Femur (tissue), 1 donor: ENCODE measurements around the gene PTPRT.

Experiments
- DNase-seq: peaks from one replicate; pipeline ENCODE4 v3.0.0-alpha.2; 2017

PTPRT gene

DNA sequence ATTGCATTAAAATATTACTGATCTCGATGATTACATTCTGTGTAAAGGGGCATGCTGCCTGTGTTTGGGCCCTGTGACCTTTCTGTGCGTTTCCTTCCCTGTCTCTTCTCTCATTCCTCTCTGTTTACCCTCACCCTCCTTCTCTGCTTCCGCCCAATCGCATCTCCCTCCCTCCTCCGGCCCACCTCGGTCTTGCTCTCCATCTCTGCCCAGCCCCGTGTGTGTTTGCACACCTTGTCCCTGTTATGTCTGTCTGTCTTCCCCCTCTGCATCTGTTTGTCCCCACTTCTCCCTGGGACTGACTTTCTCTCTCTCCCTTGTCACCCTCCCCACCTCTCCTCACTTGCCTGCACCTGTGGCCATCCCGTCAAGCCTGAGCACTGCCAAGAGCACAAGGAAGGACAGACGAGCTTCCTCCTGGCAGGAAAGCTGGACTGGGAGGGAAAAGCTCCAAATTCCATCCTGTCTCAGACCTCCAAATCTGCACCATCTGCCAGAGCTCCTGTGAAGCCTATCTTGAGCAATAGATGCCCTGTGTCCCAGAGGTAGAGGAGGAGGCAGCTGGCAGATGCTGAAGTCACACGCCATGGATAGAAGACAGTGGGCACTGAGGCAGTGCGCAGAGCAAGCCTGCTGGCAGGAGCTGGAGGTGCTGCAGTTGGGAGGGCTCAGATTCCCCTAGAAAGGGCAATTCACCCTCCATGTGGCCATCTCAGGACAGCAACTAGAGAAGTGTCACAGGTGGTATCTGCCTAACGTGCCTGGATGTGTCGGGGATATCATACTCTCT, 172.3 kb downstream of the PTPRT start:
- DNase-seq = no peak

DNA sequence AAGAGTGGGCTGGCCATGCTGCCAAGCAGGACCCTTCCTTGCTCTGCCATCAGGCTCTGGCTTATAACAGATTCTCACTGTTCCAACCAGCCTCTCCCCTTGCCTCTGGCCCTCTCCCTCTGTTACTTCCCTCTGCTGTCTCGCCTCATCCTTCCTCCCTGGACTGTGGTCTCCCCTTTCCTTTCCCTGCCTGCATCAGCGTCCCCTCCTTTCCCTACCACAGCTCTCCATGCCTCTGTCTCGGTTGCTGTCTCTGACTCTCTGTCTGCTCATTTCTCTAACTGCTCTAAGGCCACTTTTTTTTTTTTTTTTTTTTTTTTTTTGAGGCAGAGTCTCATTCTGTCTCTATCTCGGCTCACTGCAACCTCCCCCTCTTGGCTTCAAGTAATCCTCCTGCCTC, 173.4 kb downstream of the PTPRT start:
- no peak for DNase-seq

DNA sequence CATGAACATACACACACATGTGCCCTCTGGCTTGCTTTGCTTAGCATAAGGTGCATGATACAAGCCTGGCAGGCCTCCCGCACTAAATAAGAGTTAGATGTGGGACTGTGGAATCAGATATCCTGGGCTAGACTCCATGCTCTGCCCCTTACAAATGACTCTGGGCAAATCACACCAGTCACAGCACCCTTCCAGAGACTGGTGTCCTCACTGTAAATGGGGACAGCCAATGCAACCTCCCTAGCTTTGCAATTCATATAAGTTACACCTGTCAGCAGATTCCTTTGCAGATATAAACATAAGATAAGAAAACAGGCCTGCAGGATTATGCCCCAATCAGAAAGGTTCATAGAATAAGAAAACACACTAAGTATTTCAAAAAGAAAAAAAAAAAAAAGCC, 174.1 kb downstream of the PTPRT start:
- no peak for DNase-seq

DNA sequence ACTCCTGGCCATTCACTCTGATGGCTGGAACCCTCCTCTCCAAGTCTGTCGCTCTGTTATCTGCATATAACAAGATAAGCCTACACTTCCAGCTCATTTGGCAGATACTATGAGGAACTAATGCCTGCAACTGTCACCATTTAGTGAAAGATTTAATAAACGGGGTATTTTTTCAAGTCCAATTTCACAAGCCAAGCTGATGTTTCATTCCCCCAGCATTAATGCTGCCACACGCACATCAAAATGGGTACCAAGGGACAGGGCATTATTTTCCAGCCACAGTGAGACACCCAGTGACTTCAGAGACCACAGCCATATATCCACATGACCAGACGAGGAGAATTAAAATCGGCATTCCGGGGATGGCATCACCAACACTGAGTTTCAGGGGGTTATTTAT, 175.5 kb downstream of the PTPRT start:
- no peak for DNase-seq

DNA sequence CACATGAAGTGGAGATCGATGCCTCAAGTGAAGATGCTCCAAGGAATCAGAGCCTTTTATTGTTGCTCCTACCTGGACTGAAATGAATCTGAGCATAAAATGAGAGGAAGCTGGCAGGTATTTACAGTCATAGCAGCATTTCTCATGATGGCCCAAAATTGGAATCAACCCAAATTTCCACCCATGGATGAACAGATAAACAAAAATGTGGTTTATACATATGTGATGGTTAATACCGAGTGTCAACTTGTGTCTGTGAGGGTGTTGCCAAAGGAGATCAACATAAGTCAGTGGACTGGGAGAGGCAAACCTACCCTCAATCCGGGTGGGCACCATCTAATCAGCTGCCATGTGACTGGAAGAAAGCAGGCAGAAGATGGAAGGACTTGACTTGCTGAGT, 178.2 kb downstream of the PTPRT start:
- no peak for DNase-seq

DNA sequence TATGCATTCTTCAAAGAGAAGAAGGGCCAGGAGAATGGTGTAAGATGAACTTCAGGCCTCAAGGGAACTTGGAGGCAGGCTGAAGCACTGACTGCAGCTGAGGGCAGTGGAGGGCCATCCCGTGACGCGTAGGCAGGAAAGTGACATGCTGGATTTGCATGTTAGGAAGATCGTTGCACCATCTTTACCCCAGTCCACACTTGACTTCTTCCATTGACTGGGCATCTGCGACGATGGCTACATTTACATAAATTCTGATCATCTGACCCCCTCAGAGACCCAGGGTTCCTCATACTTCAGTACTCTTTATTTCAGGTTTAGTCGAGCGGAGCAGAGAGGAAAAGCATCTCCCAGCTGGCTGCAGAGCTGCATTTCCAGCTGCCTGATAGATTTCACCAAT, 180.2 kb downstream of the PTPRT start:
- no peak for DNase-seq

DNA sequence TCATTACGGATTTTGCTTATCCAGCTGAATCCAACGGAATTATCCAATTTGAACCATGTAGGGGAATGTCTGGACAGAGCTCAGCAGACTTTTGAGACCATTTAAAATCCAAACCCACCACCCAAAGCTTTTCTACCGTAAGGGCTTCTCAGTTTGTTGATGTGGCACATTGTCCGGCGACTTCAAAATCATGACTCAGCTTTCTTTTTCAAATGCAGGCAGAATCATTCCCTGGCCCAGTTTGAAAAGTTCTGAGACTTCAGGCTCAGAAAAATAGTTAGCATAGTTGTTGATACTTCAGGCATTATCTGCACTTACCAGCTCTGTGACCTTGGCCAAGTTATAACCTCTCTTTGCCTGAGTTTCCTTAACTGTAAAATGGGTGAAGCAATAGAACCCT, 182.2 kb downstream of the PTPRT start:
- DNase-seq = no peak

DNA sequence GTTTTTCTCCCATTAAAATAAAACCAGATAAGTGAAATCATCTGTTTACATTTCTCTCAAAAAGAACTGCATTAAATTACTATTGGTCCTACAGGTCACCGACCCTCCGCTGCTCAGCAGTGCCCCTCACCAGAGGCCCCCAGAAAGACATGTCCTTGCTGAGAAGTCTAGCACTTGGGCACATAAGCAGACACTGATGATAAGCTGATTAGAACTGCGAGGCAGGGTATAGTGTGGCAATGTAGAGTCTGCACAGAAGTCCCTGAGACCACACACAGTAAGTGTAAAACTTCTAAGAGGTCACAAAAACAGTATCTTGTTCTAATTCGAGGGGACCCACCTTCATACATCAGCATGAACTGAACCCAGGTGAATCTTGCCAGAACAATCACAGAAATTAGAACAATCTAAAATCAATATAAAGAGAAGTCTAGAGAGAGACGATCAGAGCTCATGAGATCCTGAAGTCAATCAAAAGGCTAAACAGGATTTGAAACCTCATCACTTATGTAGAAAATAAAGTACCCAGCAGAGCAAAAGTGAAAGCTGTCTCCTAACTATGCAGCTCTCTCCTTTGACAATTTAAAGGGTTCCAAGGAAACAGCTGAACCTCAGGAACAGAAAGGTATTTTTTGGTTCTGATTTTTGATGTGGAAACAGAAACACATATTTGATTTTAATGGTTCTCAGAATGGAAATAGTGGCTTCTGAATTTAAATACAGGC, 182.9 kb downstream of the PTPRT start:
- no peak for DNase-seq

DNA sequence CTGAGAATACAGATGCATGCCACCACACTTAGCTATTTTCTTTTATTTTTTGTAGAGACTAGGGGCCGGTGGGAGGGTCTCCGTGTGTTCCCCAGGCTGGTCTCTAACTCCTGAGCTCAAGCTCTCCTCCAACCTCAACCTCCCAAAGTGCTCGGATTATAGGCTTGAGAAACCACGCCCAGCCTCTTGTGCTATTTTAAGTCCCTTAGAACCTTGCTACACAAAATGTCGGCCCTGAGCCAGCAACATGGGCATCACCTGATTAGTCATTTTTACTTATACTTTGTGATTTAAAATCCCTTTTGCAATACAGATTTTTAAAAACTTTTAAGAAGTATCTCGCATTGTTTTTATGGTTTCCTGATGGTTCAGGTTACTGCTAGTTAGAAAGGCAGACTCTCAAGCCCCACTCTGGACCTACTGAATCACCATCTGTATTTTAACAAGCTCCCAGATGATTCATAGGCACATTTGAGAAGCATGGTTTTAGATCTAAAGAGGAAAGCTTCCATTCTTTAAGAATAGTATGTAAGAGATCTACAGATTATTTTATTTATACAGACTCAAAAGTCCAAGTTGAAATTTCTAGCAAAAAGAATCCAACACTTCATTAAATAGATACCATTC, 186.3 kb downstream of the PTPRT start:
- no peak for DNase-seq

DNA sequence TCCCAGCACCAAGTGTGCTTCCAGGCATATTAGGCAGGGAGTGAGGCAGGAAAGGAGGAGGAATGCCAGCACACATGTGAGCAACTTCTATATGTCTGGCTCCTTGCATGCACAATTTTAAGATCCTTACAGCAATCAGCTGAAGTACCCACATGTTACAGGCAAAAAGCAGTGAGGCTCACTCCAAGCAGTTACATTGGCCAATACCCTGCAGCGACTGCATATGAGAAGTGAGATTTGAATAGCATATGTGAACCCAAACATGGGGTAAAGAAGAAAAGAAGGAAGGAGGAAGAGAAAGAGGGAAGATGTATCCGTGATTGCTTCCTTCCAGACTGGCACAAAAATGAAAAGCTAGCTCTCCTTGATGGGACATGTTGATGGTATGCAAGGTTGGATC, 193.6 kb downstream of the PTPRT start:
- no peak for DNase-seq

DNA sequence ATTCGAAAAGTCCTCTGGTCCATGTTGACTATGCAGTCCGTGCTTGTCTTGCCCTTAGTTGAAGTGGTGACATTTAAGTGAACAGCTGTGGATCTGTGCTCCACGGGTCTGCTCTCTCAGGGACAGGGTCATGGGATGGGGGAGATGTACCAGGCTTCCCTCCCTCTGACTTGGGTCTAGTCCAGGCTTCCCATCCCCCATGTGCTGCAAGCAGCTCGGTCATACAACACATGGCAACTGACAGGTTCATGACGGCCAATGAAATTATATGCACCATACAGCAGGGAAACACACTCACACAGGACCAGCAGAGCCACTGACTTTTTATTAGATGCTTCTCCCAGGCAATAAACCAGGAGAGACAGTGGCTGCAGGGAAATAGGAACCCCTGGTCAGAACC, 201.4 kb downstream of the PTPRT start:
- DNase-seq = no peak

DNA sequence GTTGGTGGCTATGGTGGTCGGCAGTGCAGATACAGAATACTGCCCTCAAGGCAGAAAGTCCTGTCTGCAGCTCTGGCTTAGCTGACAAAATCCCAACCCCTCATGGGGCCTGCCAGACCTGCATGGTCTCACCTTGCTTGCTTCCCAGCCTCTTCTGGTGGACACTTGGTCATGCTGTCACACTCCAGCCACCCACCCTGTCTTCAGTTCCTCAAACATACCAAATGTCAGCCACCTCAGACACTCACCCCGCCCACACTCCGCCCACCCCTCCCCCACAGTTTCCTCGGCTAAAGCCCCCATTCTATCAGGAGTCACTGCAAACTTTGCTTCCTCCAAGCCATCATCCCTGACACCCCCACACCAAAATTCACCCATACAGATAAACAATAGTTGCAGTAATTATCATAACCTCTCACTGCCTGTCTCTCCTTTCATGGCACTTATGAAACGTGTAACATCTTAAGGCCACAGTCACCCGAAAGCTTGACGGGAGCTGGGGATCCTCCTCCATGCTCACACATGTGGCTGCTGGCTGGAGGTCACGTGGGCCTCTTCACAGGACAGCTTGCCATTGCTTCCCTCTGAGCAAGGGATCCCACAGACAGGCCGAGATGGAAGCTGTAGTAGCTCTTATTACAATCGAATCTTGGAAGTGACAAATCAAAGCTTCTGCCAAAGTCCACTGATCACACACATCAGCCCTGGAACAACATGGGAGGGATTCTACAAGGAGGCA, 202.2 kb downstream of the PTPRT start:
- DNase-seq = no peak

DNA sequence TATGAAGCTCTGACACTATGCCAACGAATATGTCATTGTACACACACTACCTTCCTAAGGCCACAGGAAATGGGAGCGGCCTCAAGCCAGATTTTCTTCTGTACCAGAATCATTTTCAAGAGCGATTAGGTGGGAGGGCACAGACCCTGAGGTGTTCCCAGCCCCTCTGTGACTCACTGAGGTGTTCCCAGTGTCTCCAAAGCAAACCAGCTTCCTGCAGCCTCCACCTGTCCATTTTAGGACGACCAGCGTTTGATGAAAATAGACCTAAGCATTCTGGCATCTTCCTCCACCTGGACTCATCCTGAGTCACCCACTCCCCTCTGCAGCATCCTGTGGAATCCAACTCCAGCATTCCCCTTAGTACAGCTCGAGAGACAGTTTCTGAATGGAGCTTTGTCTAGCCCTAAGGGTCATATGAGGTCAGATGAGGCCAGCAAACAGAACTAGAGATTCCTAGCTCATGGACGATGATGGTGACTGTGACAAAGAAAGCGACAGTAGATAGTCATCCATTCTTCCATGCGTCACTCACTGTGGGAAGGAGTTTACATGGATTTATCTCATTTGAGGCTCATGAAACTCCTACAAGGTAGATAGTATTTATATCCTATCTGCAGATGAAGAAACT, 203.4 kb downstream of the PTPRT start:
- no peak for DNase-seq

DNA sequence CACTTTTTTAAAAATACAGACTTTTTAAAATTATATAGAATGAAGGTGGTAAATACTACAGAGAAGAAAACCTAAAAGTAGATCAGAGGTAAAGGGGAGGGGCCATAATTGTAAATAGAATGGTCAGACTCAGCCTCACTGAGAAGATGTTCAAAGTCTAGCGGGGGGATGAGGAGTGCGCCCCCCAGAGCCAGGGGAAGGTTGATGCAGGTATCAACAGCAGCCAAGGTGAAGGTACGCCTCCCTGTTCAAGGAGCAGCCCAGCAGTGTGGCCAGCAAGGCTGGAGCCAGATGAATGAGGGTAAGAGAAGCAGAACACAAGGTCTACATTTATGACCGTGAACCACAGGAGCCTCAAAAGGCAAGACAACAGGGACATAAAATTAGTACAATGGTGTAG, 204.1 kb downstream of the PTPRT start:
- no peak for DNase-seq

DNA sequence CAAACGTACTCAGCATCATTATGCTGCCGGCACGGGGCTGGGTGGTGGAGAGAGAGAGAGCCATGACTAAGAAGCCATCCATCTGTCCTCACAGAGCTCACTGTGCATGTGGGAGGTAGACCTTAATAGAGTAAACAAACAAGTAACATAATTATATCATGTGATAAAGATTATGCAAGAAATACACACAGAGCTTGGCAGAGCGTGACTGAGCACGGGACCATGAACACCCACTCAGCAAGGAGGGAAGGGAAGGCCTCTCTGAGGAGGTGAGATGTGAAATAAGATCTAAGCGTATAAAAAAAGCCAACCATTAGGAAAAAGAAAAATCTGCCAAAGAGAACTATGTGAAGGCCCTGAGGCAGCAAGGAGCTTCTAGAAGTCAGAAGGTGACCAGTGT, 207.5 kb downstream of the PTPRT start:
- DNase-seq = no peak

DNA sequence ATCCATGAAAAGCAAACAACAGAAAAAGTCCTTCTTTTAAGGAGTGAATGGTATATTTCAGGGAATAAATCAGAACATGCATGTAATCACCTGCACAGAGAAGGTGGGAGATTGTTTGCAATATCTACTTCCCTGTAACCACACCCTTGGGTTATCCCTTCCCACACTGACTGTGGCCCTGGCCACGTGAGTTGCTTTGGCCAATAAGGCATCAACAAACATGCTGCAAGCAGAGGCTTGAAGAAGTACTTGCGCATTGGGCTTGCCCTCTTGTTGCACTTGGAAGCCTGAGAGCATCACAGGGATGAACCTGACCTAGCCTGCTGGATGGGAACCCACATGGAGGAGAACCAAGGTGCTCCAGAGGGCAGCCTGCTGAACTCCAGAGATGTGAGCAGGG, 208.5 kb downstream of the PTPRT start:
- no peak for DNase-seq

DNA sequence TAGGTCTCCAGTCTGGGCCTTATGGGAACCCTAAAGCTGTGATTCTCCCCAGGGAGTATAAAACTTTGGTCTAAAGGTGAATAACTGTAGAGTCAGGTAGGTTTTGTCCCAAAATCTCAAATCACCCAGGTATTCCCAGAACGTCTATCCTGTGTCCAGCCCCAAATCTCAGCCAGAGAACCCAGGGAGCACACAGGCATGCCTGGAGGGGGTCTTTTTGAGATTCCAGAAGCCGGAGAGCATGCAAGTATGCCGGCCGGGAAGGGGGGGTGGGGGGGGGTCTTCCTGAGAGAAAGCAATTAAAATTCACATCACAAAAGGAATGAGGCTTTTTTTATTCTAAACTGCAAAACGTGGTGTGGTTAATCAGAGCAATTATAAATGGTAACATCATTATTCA, 210.0 kb downstream of the PTPRT start:
- no peak for DNase-seq

DNA sequence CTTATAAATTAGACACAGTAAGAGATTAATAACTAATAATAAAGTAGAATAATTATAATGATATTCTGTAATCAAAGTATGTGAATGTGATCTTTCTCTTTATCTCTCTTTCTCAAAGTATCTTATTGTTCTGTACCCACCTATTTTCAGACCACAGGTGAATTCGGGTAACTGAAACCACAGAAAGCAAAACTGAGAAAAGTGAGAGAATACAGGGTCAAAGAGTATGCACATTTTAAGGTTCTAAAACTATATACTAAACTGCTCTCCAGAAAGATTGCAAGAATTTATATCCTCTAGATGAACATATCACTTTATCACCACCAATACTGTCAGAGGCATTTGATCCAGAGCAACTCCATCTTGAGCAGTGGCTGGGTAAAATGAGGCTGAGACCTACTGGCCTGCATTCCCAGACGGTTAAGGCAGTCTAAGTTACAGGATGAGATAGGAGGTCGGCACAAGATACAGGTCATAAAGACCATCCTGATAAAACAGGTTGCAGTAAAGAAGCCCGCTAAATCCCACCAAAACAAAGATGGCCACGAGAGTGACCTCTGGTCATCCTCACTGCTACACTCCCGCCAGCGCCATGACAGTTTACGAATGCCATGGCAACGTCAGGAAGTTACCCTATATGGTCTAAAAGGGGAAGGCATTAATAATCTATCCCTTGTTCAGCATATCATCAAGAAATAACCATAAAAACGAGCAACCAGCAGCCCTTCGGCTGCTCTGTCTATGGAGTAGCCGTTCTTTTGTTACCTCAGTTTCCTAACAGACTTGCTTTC, 211.3 kb downstream of the PTPRT start:
- no peak for DNase-seq

DNA sequence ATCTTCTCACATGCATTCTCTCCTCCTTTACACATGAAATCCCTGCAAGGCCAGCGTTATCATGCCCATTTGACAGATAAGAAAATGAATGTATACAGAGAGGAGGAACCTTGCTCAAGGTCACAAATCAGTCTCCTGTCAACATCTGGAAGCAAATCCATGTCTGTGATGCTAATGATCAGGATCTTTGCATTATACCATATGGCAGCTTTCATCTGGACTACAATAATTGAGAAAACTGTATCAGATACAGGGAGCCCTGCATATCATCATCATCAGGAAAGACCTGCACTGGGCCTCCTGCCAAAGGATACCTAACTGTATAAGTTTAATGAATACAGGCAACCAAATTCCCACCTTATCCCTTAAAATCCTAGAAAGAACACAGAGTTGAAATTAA, 213.7 kb downstream of the PTPRT start:
- no peak for DNase-seq

DNA sequence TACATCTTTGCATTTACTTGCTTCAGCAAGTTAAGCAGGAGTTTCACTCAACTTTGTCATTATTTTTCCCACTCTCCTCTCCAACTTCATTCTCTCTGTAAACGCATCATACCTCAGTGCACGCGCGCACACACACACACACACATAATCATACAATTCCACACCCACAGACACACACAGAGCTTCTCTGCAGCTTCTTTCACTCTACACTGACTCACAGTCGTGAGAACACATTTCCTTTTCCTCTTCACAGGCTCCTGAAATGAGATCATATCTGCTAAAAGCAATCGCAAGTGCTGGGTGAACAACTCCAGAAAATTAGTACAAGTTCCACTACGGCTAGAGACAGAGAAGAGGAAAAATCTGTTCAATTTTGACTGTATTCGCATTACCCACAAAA, 215.4 kb downstream of the PTPRT start:
- no peak for DNase-seq

DNA sequence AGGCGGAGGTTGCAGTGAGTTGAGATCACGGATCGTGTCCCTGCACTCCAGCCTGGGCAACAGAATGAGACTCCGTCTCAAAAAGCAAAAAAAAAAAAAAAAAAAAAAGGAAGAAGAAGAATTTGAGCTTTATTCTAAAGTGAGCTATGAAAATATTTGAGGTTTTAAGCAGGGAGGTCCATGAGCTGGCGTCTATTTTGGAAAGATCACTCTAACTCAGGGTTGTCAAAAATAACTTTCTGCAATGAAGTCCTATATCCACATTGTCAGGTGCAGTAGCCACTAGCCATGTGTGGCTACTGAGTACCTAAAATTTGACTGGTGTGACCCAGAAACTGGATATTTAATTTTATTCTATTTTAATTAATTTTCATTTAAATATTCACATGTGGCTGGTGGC, 217.1 kb downstream of the PTPRT start:
- DNase-seq = no peak

DNA sequence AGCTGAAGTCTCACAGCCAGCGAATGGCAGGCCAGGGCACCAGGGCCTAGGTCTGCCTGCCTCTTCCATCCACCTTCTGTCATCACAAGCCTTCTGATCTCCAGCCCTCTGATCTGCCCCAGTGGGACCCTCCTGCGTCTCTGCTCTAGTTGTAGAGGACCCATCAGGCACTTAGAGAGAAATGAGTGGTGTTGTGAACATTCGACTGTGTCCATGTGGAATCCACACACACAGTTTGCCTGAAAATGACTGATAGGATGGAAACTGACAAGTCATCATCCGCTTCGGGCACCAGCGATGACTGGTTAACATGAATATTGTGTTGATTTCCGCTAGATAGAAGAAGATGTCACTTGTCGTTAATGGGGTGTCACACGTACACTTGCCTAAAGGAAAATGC, 221.0 kb downstream of the PTPRT start:
- no peak for DNase-seq
